GM19240 (cell line): ENCODE data around the gene MLLT10.

Source experiments
- DNase-seq: peaks from one replicate; pipeline ENCODE4 v3.0.0; 2011; ENCODE audit warnings: low spot score; ENCODE audit not compliant: insufficient read length

The MLLT10 gene

GRCh38 chr10:21533467-21534279 lies at the start of gene MLLT10:
Gene MLLT10, plus strand, starts transcription at chr10:21534232. Its CDS starts 413 bp downstream, at chr10:21534645.
- peak; percentile 86 for DNase-seq

GRCh38 chr10:21487416-21488180 lies 46.4 kb upstream of the MLLT10 start:
- DNase-seq, result no peak

- no peak for DNase-seq
Observed at GRCh38 chr10:21488246-21488956, 45.6 kb upstream of the MLLT10 start.

DNA sequence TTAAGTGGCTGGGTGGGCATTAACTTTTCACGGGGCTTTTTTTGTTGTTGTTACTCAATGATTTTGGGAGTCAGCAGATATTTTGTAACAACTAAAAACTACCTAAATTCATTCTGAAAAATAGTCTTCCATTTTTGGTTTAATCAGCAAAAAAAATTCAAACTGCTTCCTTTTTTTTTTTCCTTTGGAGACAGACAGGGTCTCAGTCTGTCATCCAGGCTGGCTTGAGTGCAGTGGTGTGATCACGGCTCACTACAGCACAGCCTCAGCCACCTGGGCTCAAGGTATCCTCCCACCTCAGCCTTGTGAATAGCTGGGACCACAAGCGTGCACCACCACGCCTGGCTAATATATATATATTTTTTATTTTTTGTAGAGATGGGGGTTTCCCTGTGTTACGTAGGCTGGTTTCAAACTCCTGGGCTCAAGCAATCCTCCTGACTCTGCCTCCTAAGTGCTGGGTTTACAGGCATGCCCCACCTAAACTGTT lies 45.0 kb upstream of the MLLT10 start:
- DNase-seq, result no peak

DNA sequence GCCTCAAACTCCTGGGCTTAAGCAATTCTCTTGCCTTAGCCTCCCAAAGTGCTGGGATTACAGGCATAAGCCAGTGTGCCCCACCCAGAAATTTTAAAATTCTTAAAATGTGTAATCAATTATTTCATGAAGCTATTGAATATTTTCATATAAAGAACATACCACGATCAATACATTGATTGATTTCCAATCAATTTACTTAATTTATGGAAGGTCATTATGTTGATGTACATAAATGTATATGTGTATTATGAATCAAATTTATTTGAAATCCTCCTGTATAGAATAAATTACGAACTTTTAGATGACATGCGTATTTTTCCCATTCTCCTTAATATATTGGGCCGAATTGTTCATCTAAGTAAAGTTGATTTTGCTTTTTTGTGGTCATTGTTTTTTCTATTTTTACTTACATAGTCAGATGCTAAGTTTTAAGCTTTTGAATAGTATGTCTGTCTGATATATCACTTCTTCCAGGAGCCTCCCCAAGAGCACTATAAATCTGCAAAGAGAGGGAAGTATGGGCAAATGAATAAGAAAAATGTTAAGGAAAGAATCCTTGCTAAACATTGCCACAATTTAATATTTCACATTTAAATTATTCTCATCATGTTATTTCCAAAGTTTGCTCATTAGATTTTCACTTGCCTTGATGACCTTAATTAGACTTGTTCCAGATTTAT lies 43.9 kb upstream of the MLLT10 start:
- no peak for DNase-seq

GRCh38 chr10:21490711-21491105 lies 43.3 kb upstream of the MLLT10 start:
- DNase-seq, result no peak

DNA sequence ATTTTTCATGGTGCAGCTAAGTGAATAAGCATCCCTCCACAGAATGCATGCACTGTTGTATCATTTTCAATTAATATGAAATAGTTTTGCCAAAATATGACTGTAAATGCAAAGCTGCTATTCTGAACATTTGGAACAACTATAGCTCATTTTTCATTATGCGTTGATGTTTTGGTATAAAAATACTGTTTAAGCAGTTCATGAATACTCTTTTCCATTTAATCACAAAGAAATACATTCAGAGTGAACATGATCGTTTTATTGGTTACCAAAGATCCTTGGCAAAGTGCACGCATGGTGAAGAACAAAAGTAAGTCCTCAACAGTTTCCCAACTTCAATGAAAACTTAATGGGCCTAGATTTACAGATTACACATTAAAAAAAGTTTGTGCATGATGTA lies 41.6 kb upstream of the MLLT10 start:
- DNase-seq, result no peak

- DNase-seq, result no peak
Observed at GRCh38 chr10:21493784-21494183, 40.2 kb upstream of the MLLT10 start.

DNA sequence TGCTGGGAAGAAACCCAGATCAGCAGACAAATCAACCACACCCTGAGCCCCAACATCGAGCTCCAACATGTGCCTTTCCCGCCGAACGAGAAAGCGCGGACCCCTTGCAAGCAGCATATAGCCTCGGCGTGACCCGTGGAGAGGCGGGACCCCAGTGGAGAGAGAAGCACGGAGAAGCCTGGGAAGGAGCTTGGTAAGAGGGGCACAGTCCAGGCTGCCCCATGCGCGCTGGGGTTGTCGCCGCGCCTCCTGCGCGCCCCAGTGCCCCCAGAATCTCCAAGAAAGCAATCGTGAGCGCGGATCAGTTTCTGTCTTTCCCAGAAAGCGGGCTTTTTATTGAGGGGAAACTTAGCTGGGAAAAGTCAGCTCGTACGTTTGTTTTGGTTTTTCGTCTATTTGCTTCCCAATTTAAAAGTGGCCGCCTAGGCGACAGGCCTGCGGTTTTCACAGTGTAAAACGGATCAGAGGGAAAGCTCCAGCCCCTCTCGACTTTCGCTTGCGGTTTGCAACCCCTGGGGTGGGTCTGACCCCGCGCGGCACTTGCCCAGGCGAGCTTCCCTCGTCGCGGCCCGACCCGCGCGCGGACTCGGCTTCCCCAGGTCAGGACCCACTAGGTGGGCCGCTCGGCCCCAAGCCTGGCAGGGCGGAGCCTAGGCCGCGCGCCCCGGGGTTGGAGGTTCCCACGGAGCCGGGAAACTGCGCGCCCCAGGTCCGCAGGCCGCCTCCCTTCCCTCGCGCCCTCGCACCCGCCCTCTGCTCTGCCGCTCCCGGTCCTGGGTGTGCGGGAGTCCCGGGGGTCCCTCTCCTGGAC lies 39.6 kb upstream of the MLLT10 start:
- no peak for DNase-seq

GRCh38 chr10:21495002-21495751 lies 38.9 kb upstream of the MLLT10 start:
- no peak for DNase-seq

GRCh38 chr10:21495752-21496342 lies 38.2 kb upstream of the MLLT10 start:
- peak; percentile 85 for DNase-seq

- DNase-seq, result no peak
Observed at GRCh38 chr10:21496343-21497176, 37.5 kb upstream of the MLLT10 start.

GRCh38 chr10:21497177-21497807 lies 36.7 kb upstream of the MLLT10 start:
- no peak for DNase-seq

GRCh38 chr10:21498377-21498776 lies 35.7 kb upstream of the MLLT10 start:
- DNase-seq, result no peak

- DNase-seq, result no peak
Observed at GRCh38 chr10:21498986-21499385, 35.0 kb upstream of the MLLT10 start.

DNA sequence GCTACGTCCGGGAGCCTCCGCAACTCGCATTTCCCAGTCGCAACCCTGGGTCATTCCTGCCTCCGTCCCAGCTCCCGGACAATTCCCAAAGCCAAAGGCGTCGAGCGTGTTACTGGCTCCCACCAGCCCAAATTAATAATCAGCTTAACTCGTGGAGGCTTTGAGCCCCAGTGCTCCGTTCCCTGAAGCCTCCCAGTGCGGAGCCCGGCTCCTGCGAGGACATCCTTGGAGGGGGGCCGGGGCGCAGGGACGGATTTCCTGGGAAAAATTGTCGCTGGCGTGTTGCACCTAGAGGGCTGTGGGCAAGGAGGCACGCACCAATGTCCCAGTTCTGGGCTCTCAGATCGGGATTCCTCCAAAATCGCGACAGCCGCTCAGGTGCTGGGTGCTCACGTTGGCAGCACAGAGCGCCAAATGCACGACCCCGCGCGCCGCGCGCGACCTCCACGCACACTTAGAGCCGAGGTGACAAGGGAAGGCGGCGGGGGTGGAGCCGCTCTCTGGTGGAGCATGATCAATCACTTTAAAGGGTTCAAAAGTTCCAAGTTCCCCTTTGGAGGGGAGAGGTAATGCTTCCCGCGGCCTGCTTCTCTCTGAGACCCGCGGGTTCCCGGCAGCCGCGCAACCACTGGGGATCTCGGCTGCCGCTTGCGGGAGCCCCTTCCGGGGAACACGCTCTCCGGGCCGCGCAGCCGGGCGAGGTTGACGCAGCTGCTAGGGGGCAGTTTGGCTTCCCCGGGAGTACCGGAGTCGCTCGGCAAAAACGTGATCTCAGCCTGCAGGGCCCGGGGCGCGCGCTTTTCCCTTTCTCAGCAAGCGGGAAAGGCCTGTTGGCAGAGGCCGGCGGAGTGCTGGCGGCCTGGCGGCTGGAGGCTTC lies 34.1 kb upstream of the MLLT10 start:
- no peak for DNase-seq

DNA sequence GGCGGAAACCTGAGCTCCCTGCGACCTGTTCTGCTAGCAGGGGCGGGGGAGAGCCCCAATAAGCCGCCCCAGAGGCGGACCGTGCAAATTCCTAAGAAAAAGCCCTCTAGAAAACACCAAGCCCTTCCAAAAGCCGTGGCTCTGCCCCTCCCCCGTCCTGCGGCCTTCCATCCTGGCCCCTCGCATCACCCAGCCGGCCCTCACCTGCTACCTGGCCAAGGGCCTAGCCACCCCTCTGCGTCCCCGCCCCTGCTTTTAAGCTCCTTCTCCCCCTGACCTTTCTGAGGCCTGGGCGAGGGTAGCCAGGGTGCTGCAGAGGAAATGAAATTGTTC lies 33.5 kb upstream of the MLLT10 start:
- no peak for DNase-seq
